NCI-H1417 (cell line): Measurements from ENCODE around the gene ERC2.
"Not testable (repeated sequence)": the region's sequence is repeated elsewhere in the genome, so short reads cannot be mapped to it uniquely, and the experiment has no call there.

Source experiments
- DNase-seq, 3 experiments: peaks; one replicate each; lab custom pipeline; 2025; lab: John Stamatoyannopoulos, UW

The ERC2 gene

GRCh38 chr3:56064684-56065083 is 403.6 kb downstream of the ERC2 start:
- no peak for DNase-seq

GRCh38 chr3:56061279-56061626 is 407.0 kb downstream of the ERC2 start:
- DNase-seq, result peak in 1 of 3 experiments; percentile 1

- DNase-seq, result no peak
These were observed 407.6 kb downstream of the ERC2 start for GRCh38 chr3:56060521-56061278.

- DNase-seq, result no peak
These were observed 408.5 kb downstream of the ERC2 start for GRCh38 chr3:56059731-56060130.

GRCh38 chr3:56055951-56056350 is 412.3 kb downstream of the ERC2 start:
- DNase-seq, result no peak

GRCh38 chr3:56055546-56055945 is 412.7 kb downstream of the ERC2 start:
- no peak for DNase-seq

- no peak for DNase-seq
These were observed 413.4 kb downstream of the ERC2 start for GRCh38 chr3:56054844-56055243.

- DNase-seq, result peak in 1 of 3 experiments; percentile 7
These were observed 414.5 kb downstream of the ERC2 start for GRCh38 chr3:56053727-56054126.

- no peak for DNase-seq
These were observed 416.1 kb downstream of the ERC2 start for GRCh38 chr3:56052188-56052587.

GRCh38 chr3:56051052-56051451 is 417.2 kb downstream of the ERC2 start:
- no peak for DNase-seq

GRCh38 chr3:56048946-56049345 is 419.3 kb downstream of the ERC2 start:
- DNase-seq, result no peak

GRCh38 chr3:56048331-56048730 is 419.9 kb downstream of the ERC2 start:
- DNase-seq, result no peak

GRCh38 chr3:56042326-56042951 is 425.8 kb downstream of the ERC2 start:
- peak in 1 of 3 experiments; percentile 64 for DNase-seq

GRCh38 chr3:56025326-56025725 is 442.9 kb downstream of the ERC2 start:
- DNase-seq, result peak in 2 of 3 experiments; percentile 0 to 43

GRCh38 chr3:56023546-56023945 is 444.7 kb downstream of the ERC2 start:
- DNase-seq, result no peak

GRCh38 chr3:56022619-56023018 is 445.6 kb downstream of the ERC2 start:
- DNase-seq, result no peak

- peak in 1 of 3 experiments; percentile 24 for DNase-seq
These were observed 448.6 kb downstream of the ERC2 start for GRCh38 chr3:56019490-56020146.

- DNase-seq, result not testable (repeated sequence)
These were observed 452.9 kb downstream of the ERC2 start for GRCh38 chr3:56015374-56015773.

GRCh38 chr3:56012721-56013120 is 455.5 kb downstream of the ERC2 start:
- DNase-seq, result no peak

GRCh38 chr3:56005196-56005805 is 463.0 kb downstream of the ERC2 start:
- DNase-seq, result no peak

- DNase-seq, result no peak
These were observed 465.1 kb downstream of the ERC2 start for GRCh38 chr3:56003129-56003528.

GRCh38 chr3:56001991-56002390 is 466.3 kb downstream of the ERC2 start:
- no peak for DNase-seq

GRCh38 chr3:56001537-56001936 is 466.7 kb downstream of the ERC2 start:
- DNase-seq, result no peak
